H9 (cell line): Measurements from ENCODE around the gene SLC6A3. TPM values are rescaled to one million over a fixed set of nuclear protein-coding genes. Genes with fewer than 3 reads are reported as not detected.

Experiments
- DNase-seq: peaks from one replicate; pipeline ENCODE4 v3.0.0-alpha.2; 2017
- H2AFZ ChIP-seq: one replicate; pipeline ENCODE4 v1.6.1; 2013; ENCODE audit warnings: mild to moderate bottlenecking, low read length, control low read depth, moderate library complexity
- H2AK5ac ChIP-seq: 2 replicates; pipeline ENCODE4 v1.6.1; 2013; ENCODE audit warnings: low read length, control low read depth, mixed read lengths; ENCODE audit not compliant: insufficient read length
- H2BK120ac ChIP-seq: one replicate; pipeline ENCODE4 v1.6.1; 2013; ENCODE audit warnings: low read depth, mild to moderate bottlenecking, low read length, control low read depth, inconsistent platforms; ENCODE audit not compliant: poor library complexity, severe bottlenecking
- H2BK12ac ChIP-seq: 2 replicates; pipeline ENCODE4 v1.6.1; 2013; ENCODE audit warnings: low read length, control low read depth, mixed read lengths, low read depth; ENCODE audit not compliant: insufficient read length
- H2BK15ac ChIP-seq: 2 replicates; pipeline ENCODE4 v1.6.1; 2013; ENCODE audit warnings: low read depth, low read length, control low read depth
- H2BK20ac ChIP-seq: one replicate; pipeline ENCODE4 v1.6.1; 2013; ENCODE audit warnings: low read depth, mild to moderate bottlenecking, low read length, control low read depth, inconsistent platforms; ENCODE audit not compliant: poor library complexity, severe bottlenecking
- H2BK5ac ChIP-seq: 2 replicates; pipeline ENCODE4 v1.6.1; 2013; ENCODE audit warnings: low read length, control low read depth, mixed read lengths; ENCODE audit not compliant: insufficient read length
- H3K14ac ChIP-seq: 2 replicates; pipeline ENCODE4 v1.6.1; 2013; ENCODE audit warnings: low read length, control low read depth; ENCODE audit not compliant: insufficient read depth
- H3K18ac ChIP-seq: 2 replicates; pipeline ENCODE4 v1.6.1; 2013; ENCODE audit warnings: low read depth, mild to moderate bottlenecking, mixed read lengths, low read length, control low read depth; ENCODE audit not compliant: insufficient read length
- H3K23ac ChIP-seq: 2 replicates; pipeline ENCODE4 v1.6.1; 2013; ENCODE audit warnings: low read length, control low read depth, mixed read lengths, low read depth; ENCODE audit not compliant: insufficient read length
- H3K23me2 ChIP-seq: 2 replicates; pipeline ENCODE4 v1.6.1; 2013; ENCODE audit warnings: low read depth, mild to moderate bottlenecking, mixed read lengths, low read length, control low read depth; ENCODE audit not compliant: insufficient read length, poor library complexity, severe bottlenecking
- H3K27ac ChIP-seq: 2 replicates; pipeline ENCODE4 v1.5.1; 2013; ENCODE audit warnings: low read length, control low read depth, mixed read lengths, low read depth; ENCODE audit not compliant: insufficient read length
- H3K27me3 ChIP-seq: 2 replicates; pipeline ENCODE4 v1.6.1; 2013; ENCODE audit warnings: low read length, control low read depth, inconsistent platforms; ENCODE audit not compliant: insufficient read depth
- H3K4ac ChIP-seq: 2 replicates; pipeline ENCODE4 v1.6.1; 2013; ENCODE audit warnings: low read depth, mild to moderate bottlenecking, control low read depth, inconsistent platforms, low read length, moderate library complexity
- H3K4me1 ChIP-seq: 2 replicates; pipeline ENCODE4 v1.6.1; 2013; ENCODE audit warnings: low read length, control low read depth, inconsistent platforms; ENCODE audit not compliant: insufficient read depth
- H3K4me2 ChIP-seq: 2 replicates; pipeline ENCODE4 v1.6.1; 2013; ENCODE audit warnings: low read length, control low read depth, mixed read lengths; ENCODE audit not compliant: insufficient read length, insufficient read depth
- H3K56ac ChIP-seq: 2 replicates; pipeline ENCODE4 v1.6.1; 2013; ENCODE audit warnings: low read depth, mild to moderate bottlenecking, mixed read lengths, low read length, control low read depth; ENCODE audit not compliant: insufficient read length
- H3K79me1 ChIP-seq: 2 replicates; pipeline ENCODE4 v1.6.1; 2013; ENCODE audit warnings: low read depth, mild to moderate bottlenecking, moderate library complexity, low read length, control low read depth, inconsistent platforms; ENCODE audit not compliant: insufficient read depth, poor library complexity, severe bottlenecking
- H3K79me2 ChIP-seq: 2 replicates; pipeline ENCODE4 v1.6.1; 2013; ENCODE audit warnings: low read length, control low read depth, inconsistent platforms; ENCODE audit not compliant: insufficient read depth
- H3K9ac ChIP-seq: 2 replicates; pipeline ENCODE4 v1.6.1; 2013; ENCODE audit warnings: low read length, control low read depth, mixed read lengths; ENCODE audit not compliant: insufficient read length; ENCODE audit errors: extremely low read depth
- H3K9me3 ChIP-seq: one replicate; pipeline ENCODE4 v1.6.1; 2013; ENCODE audit warnings: low read depth, low read length, inconsistent platforms; ENCODE audit not compliant: control insufficient read depth
- H3T11ph ChIP-seq: one replicate; pipeline ENCODE4 v1.6.1; 2013; ENCODE audit warnings: mild to moderate bottlenecking, low read length, control low read depth, inconsistent platforms
- H4K20me1 ChIP-seq: one replicate; pipeline ENCODE4 v1.6.1; 2013; ENCODE audit not compliant: control insufficient read depth, insufficient read length, insufficient read depth
- H4K5ac ChIP-seq: 2 replicates; pipeline ENCODE4 v1.6.1; 2013; ENCODE audit warnings: low read depth, mild to moderate bottlenecking, mixed read lengths, low read length, control low read depth; ENCODE audit not compliant: insufficient read length
- H4K8ac ChIP-seq: replicated peaks from 2 replicates; pipeline ENCODE4 v1.6.1; 2013; ENCODE audit warnings: low read length, control low read depth, mixed read lengths, low read depth; ENCODE audit not compliant: insufficient read length
- H4K91ac ChIP-seq: 2 replicates; pipeline ENCODE4 v1.6.1; 2013; ENCODE audit warnings: low read depth, mild to moderate bottlenecking, moderate library complexity, mixed read lengths, low read length, control low read depth; ENCODE audit not compliant: insufficient read length
- H3K27ac Mint-ChIP-seq, 3 experiments: 2 replicates in 2 of 3; 3 replicates in 1 of 3; pipeline ENCODE4 v1.8.0; 2020 to 2021; ENCODE audit warnings: mixed read lengths in 3 of 3, mild to moderate bottlenecking in 1 of 3, moderate library complexity in 1 of 3
- H3K27me3 Mint-ChIP-seq: 2 replicates; pipeline ENCODE4 v1.8.0; 2021; ENCODE audit warnings: low read depth, mild to moderate bottlenecking, moderate library complexity, mixed read lengths
- H3K36me3 Mint-ChIP-seq, 3 experiments: 2 replicates in 2 of 3; 3 replicates in 1 of 3; pipeline ENCODE4 v1.8.0; 2020 to 2021; ENCODE audit warnings: low read depth in 3 of 3, mixed read lengths in 3 of 3; ENCODE audit not compliant: insufficient read depth in 1 of 3
- H3K4me1 Mint-ChIP-seq, 2 experiments: 2 replicates each; pipeline ENCODE4 v1.8.0; 2020; ENCODE audit warnings: mixed read lengths in 2 of 2
- H3K4me3 Mint-ChIP-seq, 2 experiments: 2 replicates in 1 of 2; 3 replicates in 1 of 2; pipeline ENCODE4 v1.8.0; 2020 to 2021; ENCODE audit warnings: mild to moderate bottlenecking in 2 of 2, mixed read lengths in 2 of 2, moderate library complexity in 1 of 2
- H3K9me3 Mint-ChIP-seq, 2 experiments: 2 replicates in 1 of 2; 3 replicates in 1 of 2; pipeline ENCODE4 v1.8.0; 2020; ENCODE audit warnings: mild to moderate bottlenecking in 2 of 2, mixed read lengths in 2 of 2, moderate library complexity in 1 of 2
- CTCF ChIP-seq: fragments of 200-600 bp; sonication (generic); conservative IDR thresholded peaks from 3 replicates; pipeline ENCODE4 v1.8.0; 2021; ENCODE audit warnings: antibody characterized with exemption, mild to moderate bottlenecking
- WGBS: extraction: QIAGEN DNeasy Blood & Tissue Kit; methylation state at CpG from one replicate; pipeline ENCODE4 v1.1.7; 2013; ENCODE audit warnings: missing lambda C conversion rate, low lambda C conversion rate, mixed read lengths; ENCODE audit not compliant: insufficient read length; ENCODE audit errors: extremely low coverage; 5-methylcytosine and 5-hydroxymethylcytosine counted together
- total RNA-seq: library from RNA; stranded (reverse); gene quantifications from 2 replicates; pipeline ENCODE4 v1.2.1, GENCODE V29; 2021

Gene SLC6A3
- total RNA-seq, 1 experiment from 2014 or later = 0.61 TPM

- H3K27ac Mint-ChIP-seq = peak overlapping the region in 1 of 3 experiments; percentile 61; a peak in 3 of 7 replicates
- Histone ChIP-seq H3K56ac (no peak overlapping the region), H3K9ac (no peak overlapping the region), H2BK20ac (no peak overlapping the region), H3K14ac (no peak overlapping the region), H2BK12ac (no peak overlapping the region), H2BK15ac (no peak overlapping the region), H3K79me2 (no peaks in the 10 kb centered on the region), H3K79me1 (no peaks in the 10 kb centered on the region), H3K4ac (no peak overlapping the region), H3K23ac (no peak overlapping the region), H3K4me2 (no peak overlapping the region), H3T11ph (no peak overlapping the region), H4K5ac (no peak overlapping the region), H2AK5ac (no peak overlapping the region), H3K9me3 (no peaks in the 10 kb centered on the region), H3K18ac (no peak overlapping the region), H2AFZ (no peak overlapping the region), H3K27me3 (no peaks in the 10 kb centered on the region), H4K20me1 (peaks cover 2% of the 10 kb centered on the region), H3K4me1 (no peaks in the 10 kb centered on the region), H2BK5ac (no peak overlapping the region), H3K23me2 (no peaks in the 10 kb centered on the region), H2BK120ac (no peak overlapping the region), H4K91ac (no peak overlapping the region), H3K27ac (no peak overlapping the region), H4K8ac (no peak overlapping the region)
- no peak for DNase-seq
- no peaks in the 10 kb centered on the region for H3K9me3 Mint-ChIP-seq
- H3K4me3 Mint-ChIP-seq = no peak overlapping the region
- TF ChIP-seq CTCF = no peak
- H3K36me3 Mint-ChIP-seq = peaks cover 41 to 86% (median 75%) of the 10 kb centered on the region in 3 experiments; a peak in 6 of 7 replicates
- H3K4me1 Mint-ChIP-seq = peaks cover 6 to 9% of the 10 kb centered on the region in 2 experiments
- H3K27me3 Mint-ChIP-seq = no peaks in the 10 kb centered on the region
- WGBS = no CpG with 5 or more reads among the region's 16 CpGs
These were observed 32.1 kb upstream of the SLC6A3 start for GRCh38 chr5:1477341-1477740.
